T-helper 1 cell treated with Interleukin-12 subunit alpha and Interleukin-12 subunit beta and Interleukin-4 antibody, amounts not matched to agents 30 ng/mL and 1 ng/mL, for 36 hours (primary cell): ENCODE results near the gene ZNF208. TPM values are rescaled to one million over a fixed set of nuclear protein-coding genes. Genes with fewer than 3 reads are reported as not detected.
"Not testable (repeated sequence)": the region's sequence is repeated elsewhere in the genome, so short reads cannot be mapped to it uniquely, and the experiment has no call there.

ENCODE experiments used
- intact Hi-C: fragments of 100-400 bp; cut with micrococcal nuclease; formaldehyde crosslinking; loops from one replicate; pipeline ENCODE4 v1.15.1; 2024
- total RNA-seq: library from RNA; stranded (reverse); gene quantifications from 2 replicates; pipeline ENCODE4 v1.2.3, GENCODE V29; 2022

The ZNF208 gene
- total RNA-seq, 1 donor from 2014 or later, result 0.05 TPM

GRCh38 chr19:21884786-21885185 is 126.0 kb downstream of the ZNF208 start:
- intact Hi-C loops, result not testable (repeated sequence)

- intact Hi-C loops, result no loop called here
These were observed 127.2 kb downstream of the ZNF208 start for GRCh38 chr19:21883516-21883915.

Other genes with a start within 250 kb of the ZNF208 start
- 16.4 and 20.0 TPM in 2 replicates for gene ZNF100, start 243.4 kb downstream of the ZNF208 start, total RNA-seq
- 26.0 and 28.1 TPM in 2 replicates for gene ZNF43, start 174.8 kb downstream of the ZNF208 start, total RNA-seq
- 4.2 and 5.0 TPM in 2 replicates for gene ZNF257, start 41.5 kb upstream of the ZNF208 start, total RNA-seq
- not detected in 2 replicates for gene ZNF676, start 186.0 kb upstream of the ZNF208 start, total RNA-seq